ENCODE data around the gene SH3GLB1. TPM values are rescaled to one million over a fixed set of nuclear protein-coding genes. Genes with fewer than 3 reads are reported as not detected.

SH3GLB1 gene
- total and polyA plus RNA-seq, 2 of the 13 experiments (the other 11 are each of a cell fraction or from before 2014, with no cell fraction given) = 26.0 to 41.5 TPM

DNA sequence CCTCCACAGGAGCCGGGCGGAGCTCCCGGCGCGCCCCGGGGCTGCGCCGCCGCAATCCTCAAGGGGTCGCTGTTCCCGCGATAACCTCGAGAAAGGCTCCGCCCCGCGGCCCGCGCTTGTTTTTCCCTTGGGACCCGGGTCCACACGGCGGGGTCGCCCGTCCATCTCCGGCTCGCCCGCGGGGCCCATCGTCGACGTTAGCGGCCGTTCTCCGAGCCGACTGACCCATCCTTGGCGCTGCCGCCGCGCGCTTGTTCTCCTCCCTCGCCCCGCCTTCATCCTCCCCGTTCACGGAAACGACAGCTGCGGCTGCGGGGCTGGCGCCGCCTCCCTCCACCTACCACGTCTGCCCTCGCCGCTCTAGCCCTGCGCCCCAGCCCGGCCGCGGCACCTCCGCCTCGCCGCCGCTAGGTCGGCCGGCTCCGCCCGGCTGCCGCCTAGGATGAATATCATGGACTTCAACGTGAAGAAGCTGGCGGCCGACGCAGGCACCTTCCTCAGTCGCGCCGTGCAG, at the start of gene SH3GLB1 (continued):
- TF ChIP-seq, protein P1, sequence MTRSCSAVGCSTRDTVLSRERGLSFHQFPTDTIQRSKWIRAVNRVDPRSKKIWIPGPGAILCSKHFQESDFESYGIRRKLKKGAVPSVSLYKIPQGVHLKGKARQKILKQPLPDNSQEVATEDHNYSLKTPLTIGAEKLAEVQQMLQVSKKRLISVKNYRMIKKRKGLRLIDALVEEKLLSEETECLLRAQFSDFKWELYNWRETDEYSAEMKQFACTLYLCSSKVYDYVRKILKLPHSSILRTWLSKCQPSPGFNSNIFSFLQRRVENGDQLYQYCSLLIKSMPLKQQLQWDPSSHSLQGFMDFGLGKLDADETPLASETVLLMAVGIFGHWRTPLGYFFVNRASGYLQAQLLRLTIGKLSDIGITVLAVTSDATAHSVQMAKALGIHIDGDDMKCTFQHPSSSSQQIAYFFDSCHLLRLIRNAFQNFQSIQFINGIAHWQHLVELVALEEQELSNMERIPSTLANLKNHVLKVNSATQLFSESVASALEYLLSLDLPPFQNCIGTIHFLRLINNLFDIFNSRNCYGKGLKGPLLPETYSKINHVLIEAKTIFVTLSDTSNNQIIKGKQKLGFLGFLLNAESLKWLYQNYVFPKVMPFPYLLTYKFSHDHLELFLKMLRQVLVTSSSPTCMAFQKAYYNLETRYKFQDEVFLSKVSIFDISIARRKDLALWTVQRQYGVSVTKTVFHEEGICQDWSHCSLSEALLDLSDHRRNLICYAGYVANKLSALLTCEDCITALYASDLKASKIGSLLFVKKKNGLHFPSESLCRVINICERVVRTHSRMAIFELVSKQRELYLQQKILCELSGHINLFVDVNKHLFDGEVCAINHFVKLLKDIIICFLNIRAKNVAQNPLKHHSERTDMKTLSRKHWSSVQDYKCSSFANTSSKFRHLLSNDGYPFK (CRISPR knock-in tag; IDR thresholded peaks at IDR 0.05; ENCODE audit: borderline replicate concordance) = peak; percentile 67; the same call in 1 of the 2 replicates
- TF ChIP-seq PHF21A (CRISPR knock-in tag; IDR thresholded peaks at IDR 0.05) (peak; percentile 62), MAZ (IDR thresholded peaks at IDR 0.05; ENCODE audit: borderline replicate concordance, low read depth, low read length) (no peak), MAZ (CRISPR knock-in tag; IDR thresholded peaks at IDR 0.05; ENCODE audit: low read depth) (peak; percentile 44; the same call in 1 of the 2 replicates), ZNF484 (CRISPR knock-in tag; IDR thresholded peaks at IDR 0.05; ENCODE audit: borderline replicate concordance, low read depth) (no peak), ZNF724P (CRISPR knock-in tag; IDR thresholded peaks at IDR 0.05; ENCODE audit: borderline replicate concordance) (peak; percentile 13; the same call in 1 of the 2 replicates), GABPB1 (CRISPR knock-in tag; IDR thresholded peaks at IDR 0.05) (peak; percentile 74; the same call in 1 of the 2 replicates), ASH2L (IDR thresholded peaks at IDR 0.05; ENCODE audit: insufficient read length, low read depth, low read length) (peak; percentile 86), ZNF354B (CRISPR knock-in tag; IDR thresholded peaks at IDR 0.05) (0 out of 2 replicates have a peak, but pooled peaks have one; percentile 47), MTF2 (CRISPR knock-in tag; IDR thresholded peaks at IDR 0.05; ENCODE audit: borderline replicate concordance) (peak; percentile 80), TRIM24 (CRISPR knock-in tag; IDR thresholded peaks at IDR 0.05) (no peak), ZNF30 (CRISPR knock-in tag; IDR thresholded peaks at IDR 0.05) (0 out of 2 replicates have a peak, but pooled peaks have one; percentile 46), ZMYM4 (CRISPR knock-in tag; IDR thresholded peaks at IDR 0.05) (peak; percentile 95), HNF4A (CRISPR knock-in tag; IDR thresholded peaks at IDR 0.05) (peak; percentile 61), ZNF468 (CRISPR knock-in tag; IDR thresholded peaks at IDR 0.05) (no peak), YEATS4 (CRISPR knock-in tag; IDR thresholded peaks at IDR 0.05; ENCODE audit: borderline replicate concordance) (peak; percentile 85; the same call in 1 of the 2 replicates), ZNF160 (CRISPR knock-in tag; IDR thresholded peaks at IDR 0.05) (peak; percentile 49; the same call in 1 of the 2 replicates), HCFC1 (IDR thresholded peaks at IDR 0.05; ENCODE audit: low read depth, low read length) (no peak)
- TF ChIP-seq, protein P2, sequence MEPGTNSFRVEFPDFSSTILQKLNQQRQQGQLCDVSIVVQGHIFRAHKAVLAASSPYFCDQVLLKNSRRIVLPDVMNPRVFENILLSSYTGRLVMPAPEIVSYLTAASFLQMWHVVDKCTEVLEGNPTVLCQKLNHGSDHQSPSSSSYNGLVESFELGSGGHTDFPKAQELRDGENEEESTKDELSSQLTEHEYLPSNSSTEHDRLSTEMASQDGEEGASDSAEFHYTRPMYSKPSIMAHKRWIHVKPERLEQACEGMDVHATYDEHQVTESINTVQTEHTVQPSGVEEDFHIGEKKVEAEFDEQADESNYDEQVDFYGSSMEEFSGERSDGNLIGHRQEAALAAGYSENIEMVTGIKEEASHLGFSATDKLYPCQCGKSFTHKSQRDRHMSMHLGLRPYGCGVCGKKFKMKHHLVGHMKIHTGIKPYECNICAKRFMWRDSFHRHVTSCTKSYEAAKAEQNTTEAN (CRISPR knock-in tag; conservative IDR thresholded peaks at IDR 0.05) = peak; percentile 28; the same call in 1 of the 2 replicates
- TF ChIP-seq, protein P3, sequence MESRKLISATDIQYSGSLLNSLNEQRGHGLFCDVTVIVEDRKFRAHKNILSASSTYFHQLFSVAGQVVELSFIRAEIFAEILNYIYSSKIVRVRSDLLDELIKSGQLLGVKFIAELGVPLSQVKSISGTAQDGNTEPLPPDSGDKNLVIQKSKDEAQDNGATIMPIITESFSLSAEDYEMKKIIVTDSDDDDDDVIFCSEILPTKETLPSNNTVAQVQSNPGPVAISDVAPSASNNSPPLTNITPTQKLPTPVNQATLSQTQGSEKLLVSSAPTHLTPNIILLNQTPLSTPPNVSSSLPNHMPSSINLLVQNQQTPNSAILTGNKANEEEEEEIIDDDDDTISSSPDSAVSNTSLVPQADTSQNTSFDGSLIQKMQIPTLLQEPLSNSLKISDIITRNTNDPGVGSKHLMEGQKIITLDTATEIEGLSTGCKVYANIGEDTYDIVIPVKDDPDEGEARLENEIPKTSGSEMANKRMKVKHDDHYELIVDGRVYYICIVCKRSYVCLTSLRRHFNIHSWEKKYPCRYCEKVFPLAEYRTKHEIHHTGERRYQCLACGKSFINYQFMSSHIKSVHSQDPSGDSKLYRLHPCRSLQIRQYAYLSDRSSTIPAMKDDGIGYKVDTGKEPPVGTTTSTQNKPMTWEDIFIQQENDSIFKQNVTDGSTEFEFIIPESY (CRISPR knock-in tag; IDR thresholded peaks at IDR 0.05) = 0 out of 2 replicates have a peak, but pooled peaks have one; percentile 22
- TF ChIP-seq, protein P4, sequence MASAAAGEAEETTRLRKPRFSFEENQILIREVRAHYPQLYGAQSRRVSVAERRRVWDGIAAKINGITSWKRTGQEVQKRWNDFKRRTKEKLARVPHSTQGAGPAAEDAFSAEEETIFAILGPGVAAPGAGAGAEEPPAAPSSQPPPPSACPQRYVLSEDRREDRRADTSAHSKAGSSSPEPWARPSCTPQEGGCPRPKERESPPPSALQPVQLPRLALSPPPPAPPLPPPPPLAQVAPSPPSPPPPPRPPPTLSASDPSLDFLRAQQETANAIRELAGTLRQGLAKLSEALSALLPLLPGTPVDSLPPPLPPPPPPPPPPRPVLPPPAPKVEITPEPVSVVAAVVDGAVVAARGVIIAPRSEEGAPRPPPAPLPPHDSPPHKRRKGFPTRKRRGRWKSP (CRISPR knock-in tag; IDR thresholded peaks at IDR 0.05) = peak; percentile 92; the same call in 1 of the 2 replicates
- TF ChIP-seq, protein P5, sequence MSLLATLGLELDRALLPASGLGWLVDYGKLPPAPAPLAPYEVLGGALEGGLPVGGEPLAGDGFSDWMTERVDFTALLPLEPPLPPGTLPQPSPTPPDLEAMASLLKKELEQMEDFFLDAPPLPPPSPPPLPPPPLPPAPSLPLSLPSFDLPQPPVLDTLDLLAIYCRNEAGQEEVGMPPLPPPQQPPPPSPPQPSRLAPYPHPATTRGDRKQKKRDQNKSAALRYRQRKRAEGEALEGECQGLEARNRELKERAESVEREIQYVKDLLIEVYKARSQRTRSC (CRISPR knock-in tag; IDR thresholded peaks at IDR 0.05; ENCODE audit: low read depth) = peak; percentile 55; the same call in 1 of the 2 replicates
